HG03045 (cell line): ENCODE data around the gene CNTN4.

Experiments used
- ATAC-seq: cut with Tn5 transposase; IDR thresholded peaks from one replicate; pipeline ENCODE4 v1.9.1; 2021; ENCODE audit warnings: mild to moderate bottlenecking, moderate library complexity; ENCODE audit not compliant: unreplicated experiment

The CNTN4 gene

GRCh38 chr3:2250783-2251182 lies 152.1 kb downstream of the CNTN4 start:
- no peak for ATAC-seq

- no peak for ATAC-seq
Observed at GRCh38 chr3:2261747-2262146, 163.1 kb downstream of the CNTN4 start.

- ATAC-seq, result no peak
Observed at GRCh38 chr3:2262204-2262603, 163.5 kb downstream of the CNTN4 start.

- ATAC-seq, result no peak
Observed at GRCh38 chr3:2266606-2267005, 167.9 kb downstream of the CNTN4 start.

GRCh38 chr3:2268779-2269178 lies 170.1 kb downstream of the CNTN4 start:
- ATAC-seq, result no peak

GRCh38 chr3:2274526-2274925 lies 175.9 kb downstream of the CNTN4 start:
- no peak for ATAC-seq

- no peak for ATAC-seq
Observed at GRCh38 chr3:2283818-2284217, 185.2 kb downstream of the CNTN4 start.

- no peak for ATAC-seq
Observed at GRCh38 chr3:2300938-2301337, 202.3 kb downstream of the CNTN4 start.

- no peak for ATAC-seq
Observed at GRCh38 chr3:2301361-2301760, 202.7 kb downstream of the CNTN4 start.

GRCh38 chr3:2303566-2303965 lies 204.9 kb downstream of the CNTN4 start:
- no peak for ATAC-seq

GRCh38 chr3:2311022-2311421 lies 212.4 kb downstream of the CNTN4 start:
- ATAC-seq, result no peak

GRCh38 chr3:2317521-2317920 lies 218.9 kb downstream of the CNTN4 start:
- ATAC-seq, result no peak

GRCh38 chr3:2334921-2335320 lies 236.3 kb downstream of the CNTN4 start:
- no peak for ATAC-seq

- no peak for ATAC-seq
Observed at GRCh38 chr3:2343031-2343682, 244.5 kb downstream of the CNTN4 start.

GRCh38 chr3:2352134-2352762 lies 253.6 kb downstream of the CNTN4 start:
- no peak for ATAC-seq

GRCh38 chr3:2354702-2355101 lies 256.0 kb downstream of the CNTN4 start:
- ATAC-seq, result no peak

GRCh38 chr3:2356298-2356950 lies 257.8 kb downstream of the CNTN4 start:
- no peak for ATAC-seq

GRCh38 chr3:2360815-2361214 lies 262.1 kb downstream of the CNTN4 start:
- no peak for ATAC-seq

- ATAC-seq, result no peak
Observed at GRCh38 chr3:2362122-2362521, 263.5 kb downstream of the CNTN4 start.

- ATAC-seq, result no peak
Observed at GRCh38 chr3:2363854-2364253, 265.2 kb downstream of the CNTN4 start.

GRCh38 chr3:2370317-2370716 lies 271.7 kb downstream of the CNTN4 start:
- no peak for ATAC-seq

- no peak for ATAC-seq
Observed at GRCh38 chr3:2372306-2372705, 273.6 kb downstream of the CNTN4 start.
